IMR-90 (cell line): ENCODE results near the gene MPZL3. TPM values are rescaled to one million over a fixed set of nuclear protein-coding genes. Genes with fewer than 3 reads are reported as not detected.

Experiments used
- ATAC-seq: fragments of 200-7000 bp; cut with Tn5 transposase; 2 replicates; pipeline ENCODE4 v1.9.1; 2020; ENCODE audit warnings: low read depth, mild to moderate bottlenecking, moderate library complexity
- BruUV-seq: library from RNA; stranded (reverse); fragments of 400-500 nt; replicated peaks from 2 replicates; lab custom pipeline; 2021; lab: Mats Ljungman, UMichigan
- CTCF ChIA-PET: fragments of 300-600 bp; formaldehyde crosslinking; extraction: SDS; loops from one replicate; lab custom pipeline; 2021; ENCODE audit warnings: antibody characterized with exemption; lab: Yijun Ruan, JAX
- POLR2A ChIA-PET: fragments of 300-600 bp; sonication (Branson Sonifier 250); formaldehyde crosslinking; loops from one replicate; lab custom pipeline; 2022; ENCODE audit warnings: antibody characterized with exemption; ENCODE audit not compliant: unreplicated experiment; lab: Charles Lee
- DNase-seq: peaks from one replicate; pipeline ENCODE4 v3.0.0; 2013
- H2AFZ ChIP-seq: replicated peaks from 2 replicates; pipeline ENCODE3; 2013; ENCODE audit warnings: low read length, mild to moderate bottlenecking; ENCODE audit not compliant: poor library complexity
- H2AK5ac ChIP-seq: 2 replicates; pipeline ENCODE4 v1.6.1; 2013; ENCODE audit warnings: low read depth, low read length, inconsistent platforms
- H2AK9ac ChIP-seq: replicated peaks from 2 replicates; pipeline ENCODE3; 2013; ENCODE audit warnings: mild to moderate bottlenecking, low read depth, low read length, moderate library complexity; ENCODE audit not compliant: poor library complexity
- H2BK120ac ChIP-seq: 2 replicates; pipeline ENCODE4 v1.6.1; 2013; ENCODE audit warnings: low read depth, low read length, inconsistent platforms
- H2BK15ac ChIP-seq: 3 replicates; pipeline ENCODE4 v1.6.1; 2013; ENCODE audit warnings: low read depth, low read length, inconsistent platforms
- H2BK20ac ChIP-seq: 2 replicates; pipeline ENCODE4 v1.6.1; 2013; ENCODE audit warnings: low read depth, mild to moderate bottlenecking, inconsistent platforms, low read length, moderate library complexity
- H2BK5ac ChIP-seq: 2 replicates; pipeline ENCODE4 v1.6.1; 2013; ENCODE audit warnings: mild to moderate bottlenecking, low read depth, low read length, inconsistent platforms; ENCODE audit not compliant: poor library complexity, severe bottlenecking
- H3K14ac ChIP-seq: replicated peaks from 2 replicates; pipeline ENCODE4 v1.6.1; 2013; ENCODE audit warnings: low read depth, low read length, inconsistent platforms
- H3K18ac ChIP-seq: 2 replicates; pipeline ENCODE4 v1.6.1; 2013; ENCODE audit warnings: low read depth, low read length, control low read depth
- H3K23ac ChIP-seq: 2 replicates; pipeline ENCODE4 v1.6.1; 2013; ENCODE audit warnings: low read depth, low read length, inconsistent platforms
- H3K27ac ChIP-seq: 2 replicates; pipeline ENCODE4 v1.5.1; 2013; ENCODE audit warnings: mild to moderate bottlenecking, control low read depth, low read length; ENCODE audit not compliant: insufficient read depth
- H3K27me3 ChIP-seq: 2 replicates; pipeline ENCODE4 v1.6.1; 2013; ENCODE audit warnings: low read length; ENCODE audit not compliant: control insufficient read depth, insufficient read depth
- H3K36me3 ChIP-seq: 2 replicates; pipeline ENCODE4 v1.6.1; 2013; ENCODE audit warnings: low read length, mixed read lengths; ENCODE audit not compliant: control insufficient read depth, insufficient read depth
- H3K4ac ChIP-seq: 2 replicates; pipeline ENCODE4 v1.6.1; 2013; ENCODE audit warnings: low read depth, low read length, inconsistent platforms
- H3K4me1 ChIP-seq: 2 replicates; pipeline ENCODE4 v1.6.1; 2013; ENCODE audit warnings: low read length, mixed read lengths; ENCODE audit not compliant: control insufficient read depth, insufficient read depth
- H3K4me2 ChIP-seq: 2 replicates; pipeline ENCODE4 v1.6.1; 2013; ENCODE audit warnings: low read depth, mild to moderate bottlenecking, control low read depth, low read length, moderate library complexity
- H3K4me3 ChIP-seq: 2 replicates; pipeline ENCODE4 v1.5.1; 2013; ENCODE audit warnings: low read depth, mild to moderate bottlenecking, control low read depth, low read length, moderate library complexity; ENCODE audit not compliant: insufficient read depth
- H3K56ac ChIP-seq: 2 replicates; pipeline ENCODE4 v1.6.1; 2013; ENCODE audit warnings: low read length, inconsistent platforms; ENCODE audit not compliant: insufficient read depth; ENCODE audit errors: extremely low read depth
- H3K79me1 ChIP-seq, 2 experiments: 2 replicates each; pipeline ENCODE4 v1.6.1; 2013; ENCODE audit warnings: low read length in 2 of 2, inconsistent platforms in 1 of 2, low read depth in 1 of 2
- H3K9ac ChIP-seq: 2 replicates; pipeline ENCODE4 v1.6.1; 2013; ENCODE audit warnings: low read depth, low read length, control low read depth
- H3K9me1 ChIP-seq: 2 replicates; pipeline ENCODE4 v1.6.1; 2013; ENCODE audit warnings: low read length, inconsistent platforms; ENCODE audit not compliant: insufficient read depth
- H3K9me3 ChIP-seq: 2 replicates; pipeline ENCODE4 v1.6.1; 2013; ENCODE audit warnings: low read length; ENCODE audit not compliant: control insufficient read depth, insufficient read depth
- H4K20me1 ChIP-seq: 2 replicates; pipeline ENCODE4 v1.6.1; 2013; ENCODE audit warnings: low read length, inconsistent platforms; ENCODE audit not compliant: insufficient read depth
- H4K5ac ChIP-seq: 2 replicates; pipeline ENCODE4 v1.6.1; 2013; ENCODE audit warnings: mild to moderate bottlenecking, low read depth, low read length, control low read depth
- H4K8ac ChIP-seq, 2 experiments: 2 replicates each; pipeline ENCODE4 v1.6.1; 2013; ENCODE audit warnings: low read depth in 2 of 2, low read length in 2 of 2, control low read depth in 1 of 2, inconsistent platforms in 1 of 2
- H4K91ac ChIP-seq: 2 replicates; pipeline ENCODE4 v1.6.1; 2013; ENCODE audit warnings: low read depth, low read length, inconsistent platforms; ENCODE audit not compliant: insufficient read depth
- BHLHE40 ChIP-seq: fragments of 150-350 bp; IDR thresholded peaks from 2 replicates; pipeline ENCODE4 v1.6.1; 2016; ENCODE audit warnings: mild to moderate bottlenecking, low read depth, low read length
- CHD1 ChIP-seq: IDR thresholded peaks from 2 replicates; pipeline ENCODE4 v1.6.1; 2012; ENCODE audit warnings: low read depth, low read length, improper control_type of control experiment
- MAZ ChIP-seq: IDR thresholded peaks from 2 replicates; pipeline ENCODE4 v1.6.1; 2012; ENCODE audit warnings: low read depth, mild to moderate bottlenecking, low read length, improper control_type of control experiment, moderate library complexity, borderline replicate concordance
- MXI1 ChIP-seq: IDR thresholded peaks from 2 replicates; pipeline ENCODE4 v1.6.1; 2012; ENCODE audit warnings: low read depth, mild to moderate bottlenecking, low read length, moderate library complexity, borderline replicate concordance
- POLR2A ChIP-seq: IDR thresholded peaks from 2 replicates; pipeline ENCODE4 v1.6.1; 2012; ENCODE audit warnings: mild to moderate bottlenecking, low read depth, low read length
- RAD21 ChIP-seq: IDR thresholded peaks from 2 replicates; pipeline ENCODE4 v1.6.1; 2012; ENCODE audit warnings: low read length, improper control_type of control experiment
- RFX5 ChIP-seq: IDR thresholded peaks from 2 replicates; pipeline ENCODE4 v1.8.0; 2012; ENCODE audit warnings: low read depth, mild to moderate bottlenecking, low read length, moderate library complexity
- SMC3 ChIP-seq: fragments of 150-350 bp; IDR thresholded peaks from 2 replicates; pipeline ENCODE4 v1.6.1; 2016; ENCODE audit warnings: low read depth, mild to moderate bottlenecking, antibody characterized with exemption, low read length, moderate library complexity
- WGBS, 2 experiments: methylation state at CpG; one replicate each; pipeline versions ENCODE4 v1.1.5 to v1.1.7; 2013; ENCODE audit warnings: missing lambda C conversion rate in 2 of 2; ENCODE audit not compliant: insufficient read length in 1 of 2; ENCODE audit errors: extremely low coverage in 2 of 2; 5-methylcytosine and 5-hydroxymethylcytosine counted together
- dilution Hi-C: fragments of 300-500 bp; cut with HindIII; formaldehyde crosslinking; loops from one replicate; pipeline ENCODE4 v1.14.3; 2018; ENCODE audit warnings: low sequenced_read_pairs; ENCODE audit not compliant: unreplicated experiment
- in situ Hi-C: fragments of 300-500 bp; cut with MboI; formaldehyde crosslinking; loops from 3 replicates; pipeline ENCODE4 v1.14.3; 2019; ENCODE audit warnings: low sequenced_read_pairs, inconsistent platforms, mixed read lengths
- intact Hi-C: fragments of 100-400 bp; cut with micrococcal nuclease; formaldehyde crosslinking; loops from 2 replicates; pipeline ENCODE4 v1.10.0; 2022
- polyA plus RNA-seq, 3 experiments: library from polyadenylated mRNA; depleted of rRNA; stranded (reverse); fragments of >200 nt; gene quantifications; 2 replicates each; pipeline ENCODE4 v1.2.3, GENCODE V29; 2012; ENCODE audit warnings: low replicate concordance in 1 of 3
- total RNA-seq: library from RNA; depleted of rRNA; stranded (reverse); fragments of >200 nt; gene quantifications from 2 replicates; pipeline ENCODE4 v1.2.3, GENCODE V29; 2012

The MPZL3 gene
- total and polyA plus RNA-seq, 2 of the 4 experiments (the other 2 are of a cell fraction) = 0.15 to 0.36 TPM

DNA sequence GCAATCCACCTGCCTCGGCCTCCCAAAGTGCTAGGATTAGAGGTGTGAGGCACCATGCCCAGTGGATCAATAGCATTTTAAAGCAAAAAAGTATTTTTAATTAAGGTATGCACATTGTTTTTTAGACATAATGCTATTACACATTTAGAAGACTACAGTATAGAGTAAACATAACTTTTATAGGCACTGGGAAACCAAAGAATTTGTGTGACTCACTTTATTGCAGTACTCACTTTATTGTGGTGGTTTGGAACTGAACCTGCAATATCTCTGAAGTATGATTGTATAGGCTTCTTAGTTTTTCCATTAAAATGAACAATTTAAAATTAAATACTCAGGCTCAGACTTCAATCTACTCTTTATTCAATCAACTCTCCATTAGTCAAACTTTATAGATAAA lies 34.8 kb upstream of the MPZL3 start:
- intact Hi-C loops (no loop called here), in situ Hi-C loops (no loop called here), dilution Hi-C loops (no loop called here)
- Histone ChIP-seq H3K4ac (no peak overlapping the region), H3K27ac (no peak overlapping the region), H3K4me3 (no peak overlapping the region), H4K91ac (no peak overlapping the region), H2BK5ac (no peak overlapping the region), H3K79me1 (no peaks in the 10 kb centered on the region), H3K36me3 (no peaks in the 10 kb centered on the region), H4K20me1 (no peaks in the 10 kb centered on the region), H3K4me2 (no peak overlapping the region), H3K4me1 (no peaks in the 10 kb centered on the region), H3K9me3 (no peaks in the 10 kb centered on the region), H2BK120ac (no peak overlapping the region), H3K23ac (no peak overlapping the region), H3K14ac (no peak overlapping the region), H2BK15ac (no peak overlapping the region), H2AFZ (no peak overlapping the region), H3K9ac (no peak overlapping the region), H4K5ac (no peak overlapping the region), H3K18ac (no peak overlapping the region), H3K56ac (no peak overlapping the region), H2BK20ac (no peak overlapping the region), H2AK5ac (no peak overlapping the region), H2AK9ac (no peak overlapping the region), H4K8ac (no peak overlapping the region), H3K9me1 (no peaks in the 10 kb centered on the region), H3K27me3 (no peaks in the 10 kb centered on the region)
- WGBS, 2 experiments = no CpG with 5 or more reads among the region's 1 CpG
- POLR2A ChIA-PET = no interaction called here
- DNase-seq = no peak
- no peak for TF ChIP-seq MXI1
- TF ChIP-seq POLR2A = no peak
- TF ChIP-seq RAD21 = no peak
- TF ChIP-seq CHD1 = no peak
- no peak for TF ChIP-seq MAZ
- TF ChIP-seq BHLHE40 = no peak
- TF ChIP-seq RFX5 = no peak
- no peak for TF ChIP-seq SMC3
- ATAC-seq = no peak
- no TSS peak for BruUV-seq
- CTCF ChIA-PET = no interaction called here
